Ectodermal cell (in vitro differentiated cells): ENCODE results near the gene DGKD.

Experiments
- H3K27ac ChIP-seq: 2 replicates; pipeline ENCODE4 v1.7.0; 2013; ENCODE audit warnings: mild to moderate bottlenecking, low read depth, low read length; ENCODE audit not compliant: insufficient read depth, poor library complexity, severe bottlenecking
- H3K27me3 ChIP-seq: 2 replicates; pipeline ENCODE4 v1.7.0; 2013; ENCODE audit warnings: mild to moderate bottlenecking, low read length; ENCODE audit not compliant: insufficient read depth, control insufficient read depth, poor library complexity, severe bottlenecking
- H3K36me3 ChIP-seq: one replicate; pipeline ENCODE4 v1.7.0; 2013; ENCODE audit warnings: low read length; ENCODE audit not compliant: control insufficient read depth, insufficient read depth
- H3K4me1 ChIP-seq: one replicate; pipeline ENCODE4 v1.7.0; 2013; ENCODE audit warnings: low read length; ENCODE audit not compliant: control insufficient read depth, insufficient read depth
- H3K4me3 ChIP-seq: 2 replicates; pipeline ENCODE4 v1.7.0; 2013; ENCODE audit warnings: low read depth, low read length, control low read depth; ENCODE audit not compliant: insufficient read depth
- H3K9me3 ChIP-seq: 2 replicates; pipeline ENCODE4 v1.7.0; 2013; ENCODE audit warnings: mild to moderate bottlenecking, low read length, moderate library complexity; ENCODE audit not compliant: control insufficient read depth
- WGBS, 2 experiments: methylation state at CpG; one replicate each; pipeline ENCODE4 v1.1.7; 2013; ENCODE audit warnings: missing lambda C conversion rate in 2 of 2; 5-methylcytosine and 5-hydroxymethylcytosine counted together

The DGKD gene

DNA sequence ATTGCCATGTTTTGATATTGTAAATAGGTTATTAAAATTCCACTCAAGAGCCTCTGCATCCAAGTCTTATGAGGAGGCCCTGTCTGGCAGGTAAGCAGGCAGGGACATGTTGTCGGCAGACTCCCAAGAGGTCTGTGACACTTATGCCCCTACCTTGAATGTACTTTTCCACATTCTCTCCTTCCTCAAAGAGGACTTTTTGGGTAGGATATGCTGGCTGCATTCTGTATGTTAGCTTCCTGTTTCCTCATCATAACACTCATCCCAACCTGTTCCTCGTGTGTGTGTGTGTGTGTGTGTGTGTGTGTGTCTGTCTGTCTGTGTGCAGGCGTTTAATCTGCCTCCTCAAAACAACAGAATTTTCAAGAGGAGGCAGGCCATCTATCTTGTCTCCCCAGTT is 137.0 kb downstream of the DGKD start:
- no peak overlapping the region for H3K4me3 ChIP-seq
- 86 to 93% methylated on average over 1 to 2 of the region's 3 CpGs for WGBS, 2 experiments
- H3K36me3 ChIP-seq = no peaks in the 10 kb centered on the region
- no peaks in the 10 kb centered on the region for H3K4me1 ChIP-seq
- no peak overlapping the region for H3K27ac ChIP-seq
- H3K27me3 ChIP-seq = no peaks in the 10 kb centered on the region
- H3K9me3 ChIP-seq = no peaks in the 10 kb centered on the region

DNA sequence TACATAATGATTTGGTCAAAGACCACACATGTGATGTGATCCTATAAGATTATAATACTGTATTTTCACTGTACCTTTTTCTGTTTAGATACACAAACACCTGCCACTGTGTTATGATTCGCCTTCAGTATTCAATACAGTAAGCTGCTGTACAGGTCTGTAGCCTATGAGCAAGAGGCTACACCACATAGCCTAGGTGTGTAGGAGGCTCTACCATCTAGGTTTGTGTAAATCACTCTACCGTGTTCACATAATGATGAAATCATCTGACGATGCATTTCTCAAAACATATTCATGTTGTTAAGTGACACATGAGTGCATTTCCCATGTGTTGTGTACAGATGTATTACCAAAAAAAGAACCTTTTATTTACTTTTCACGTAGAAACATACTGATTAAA is 137.8 kb downstream of the DGKD start:
- H3K4me1 ChIP-seq = no peaks in the 10 kb centered on the region
- H3K9me3 ChIP-seq = no peaks in the 10 kb centered on the region
- no peaks in the 10 kb centered on the region for H3K27me3 ChIP-seq
- WGBS, 2 experiments = 96 to 98% methylated on average over 4 of the region's 4 CpGs
- H3K36me3 ChIP-seq = no peaks in the 10 kb centered on the region
- H3K27ac ChIP-seq = no peak overlapping the region
- no peak overlapping the region for H3K4me3 ChIP-seq

DNA sequence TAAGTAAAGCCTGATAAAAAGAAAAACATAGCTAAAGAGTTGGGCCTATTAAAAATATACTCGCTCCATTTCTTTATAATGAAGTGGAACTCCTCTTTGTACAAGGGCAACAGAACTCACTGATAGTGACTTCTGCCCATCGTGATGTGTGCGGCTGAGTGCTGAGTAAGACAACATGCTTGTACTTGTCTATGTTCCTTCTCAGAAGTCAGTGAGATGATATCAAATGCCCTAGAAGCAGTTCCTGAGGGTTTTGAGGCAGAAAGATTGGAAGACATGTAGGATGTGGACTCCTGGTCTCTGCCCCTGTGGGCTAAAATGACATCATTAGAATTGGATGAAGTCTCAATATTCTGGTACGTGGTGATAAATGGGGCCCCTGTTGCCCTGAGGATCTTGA is 138.5 kb downstream of the DGKD start:
- no peaks in the 10 kb centered on the region for H3K27me3 ChIP-seq
- H3K4me1 ChIP-seq = no peaks in the 10 kb centered on the region
- H3K27ac ChIP-seq = no peak overlapping the region
- no peak overlapping the region for H3K4me3 ChIP-seq
- H3K9me3 ChIP-seq = no peaks in the 10 kb centered on the region
- H3K36me3 ChIP-seq = no peaks in the 10 kb centered on the region
- 91 to 97% methylated on average over 4 of the region's 4 CpGs for WGBS, 2 experiments

DNA sequence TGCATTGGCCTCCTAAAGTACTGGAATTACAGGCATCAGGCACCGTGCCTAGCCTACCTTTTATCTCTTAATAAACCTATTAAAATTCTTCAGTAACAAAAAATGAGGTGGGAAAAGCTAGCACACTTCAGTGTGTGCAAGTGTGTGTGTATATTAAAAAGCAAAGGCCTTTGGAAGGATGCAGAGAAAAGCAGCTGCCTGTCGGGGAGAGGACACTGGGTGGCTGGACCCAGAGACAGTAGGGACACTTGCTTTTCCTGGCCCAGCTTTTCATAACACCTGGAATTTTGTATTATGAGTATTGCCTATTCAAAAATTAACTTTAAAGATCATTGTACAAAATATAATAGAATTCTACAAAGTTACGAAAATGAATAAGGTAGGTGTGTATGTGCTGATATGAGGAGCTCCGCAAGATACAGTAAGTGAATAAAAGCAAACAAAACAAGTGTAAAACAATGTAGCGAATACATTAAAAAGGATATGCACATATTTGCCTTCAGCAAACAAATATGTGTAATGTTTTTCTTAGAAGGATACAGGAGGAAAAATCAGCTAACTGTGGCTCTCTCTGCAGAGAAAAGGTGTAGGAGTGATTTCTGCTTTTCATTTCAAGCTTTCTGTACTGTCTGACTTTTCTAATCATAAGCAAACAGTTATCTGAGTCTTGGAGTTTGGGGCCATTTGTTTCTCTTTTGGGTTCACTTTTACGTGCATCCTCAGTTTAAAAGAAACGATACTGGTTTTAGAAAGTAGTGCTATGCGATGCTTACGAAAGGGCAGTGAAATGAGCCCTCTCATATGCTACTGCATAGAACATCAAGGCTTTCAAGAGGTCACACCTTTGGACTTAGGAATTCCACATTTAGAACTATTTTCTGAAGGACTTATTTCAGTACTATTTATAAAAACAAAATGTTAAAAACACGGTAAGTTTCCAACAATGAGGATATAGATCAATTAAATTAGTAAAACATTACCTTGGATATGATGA is 141.5 kb downstream of the DGKD start:
- H3K27ac ChIP-seq = no peak overlapping the region
- no peaks in the 10 kb centered on the region for H3K4me1 ChIP-seq
- no peak overlapping the region for H3K4me3 ChIP-seq
- no peaks in the 10 kb centered on the region for H3K9me3 ChIP-seq
- no peaks in the 10 kb centered on the region for H3K36me3 ChIP-seq
- WGBS, 2 experiments = 89 to 94% methylated on average over 8 to 9 of the region's 10 CpGs
- H3K27me3 ChIP-seq = no peaks in the 10 kb centered on the region

DNA sequence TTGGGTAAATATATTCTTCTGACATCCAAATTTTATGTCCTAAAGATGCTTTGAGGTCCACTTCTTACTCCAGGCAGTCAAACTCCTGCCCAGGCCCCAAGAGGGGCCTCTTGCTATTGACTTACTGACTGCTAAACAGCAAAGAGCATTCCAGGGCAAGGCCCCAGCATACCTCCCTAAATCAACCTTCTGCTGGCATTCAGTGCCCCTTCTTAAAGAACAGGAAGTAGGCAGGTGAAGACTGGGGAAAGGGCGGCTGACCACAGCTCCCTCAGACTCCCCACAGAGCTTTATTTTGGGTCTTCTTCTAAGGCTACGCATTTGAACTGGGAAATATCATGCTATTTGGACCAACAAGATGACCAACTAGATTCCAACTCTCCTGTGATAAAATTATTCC is 143.4 kb downstream of the DGKD start:
- no peak overlapping the region for H3K27ac ChIP-seq
- H3K4me3 ChIP-seq = no peak overlapping the region
- H3K27me3 ChIP-seq = no peaks in the 10 kb centered on the region
- 89 to 91% methylated on average over 2 of the region's 2 CpGs for WGBS, 2 experiments
- H3K4me1 ChIP-seq = no peaks in the 10 kb centered on the region
- no peaks in the 10 kb centered on the region for H3K36me3 ChIP-seq
- no peaks in the 10 kb centered on the region for H3K9me3 ChIP-seq

DNA sequence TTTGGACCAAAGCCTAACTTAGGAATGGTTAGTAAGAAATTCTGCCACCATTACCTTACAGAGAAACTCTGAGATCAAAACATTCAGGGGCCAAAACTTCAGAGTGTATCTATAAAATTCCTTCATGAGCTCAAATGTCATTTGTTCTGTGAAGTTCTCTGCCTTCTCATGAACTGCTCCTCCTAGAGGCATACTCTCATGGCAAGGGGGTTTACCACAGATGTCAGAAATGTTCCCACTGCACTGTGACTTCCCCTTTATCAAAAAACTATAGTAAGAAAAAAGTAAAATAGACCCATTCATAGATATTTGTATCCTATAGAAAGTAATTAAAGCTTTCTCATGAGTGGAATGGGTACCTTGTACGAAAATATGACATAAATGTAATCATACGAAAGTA is 143.8 kb downstream of the DGKD start:
- no CpG with 5 or more reads among the region's 2 CpGs for WGBS, 2 experiments
- H3K9me3 ChIP-seq = no peaks in the 10 kb centered on the region
- H3K4me1 ChIP-seq = no peaks in the 10 kb centered on the region
- no peak overlapping the region for H3K27ac ChIP-seq
- no peaks in the 10 kb centered on the region for H3K36me3 ChIP-seq
- H3K4me3 ChIP-seq = no peak overlapping the region
- H3K27me3 ChIP-seq = no peaks in the 10 kb centered on the region

DNA sequence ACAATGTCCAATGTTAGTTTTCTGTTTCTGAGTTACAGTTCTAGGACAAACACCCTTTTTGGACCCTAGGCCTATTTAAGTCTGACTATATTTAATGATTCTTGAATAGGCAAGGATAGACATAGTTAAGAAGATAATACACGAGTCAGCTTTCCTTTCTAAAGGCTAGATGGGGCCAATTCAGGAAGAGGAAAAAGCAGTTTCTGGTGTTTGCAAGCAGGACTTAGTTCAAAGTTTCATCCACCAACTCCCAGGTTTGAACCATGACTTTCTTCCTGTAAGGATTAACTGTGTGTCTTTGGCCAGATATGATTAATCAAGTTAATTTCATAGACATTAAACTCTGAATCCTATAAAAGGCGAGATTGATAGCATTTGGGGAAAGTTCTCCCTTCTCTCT is 145.6 kb downstream of the DGKD start:
- no peak overlapping the region for H3K4me3 ChIP-seq
- H3K36me3 ChIP-seq = no peaks in the 10 kb centered on the region
- no peaks in the 10 kb centered on the region for H3K27me3 ChIP-seq
- H3K27ac ChIP-seq = no peak overlapping the region
- H3K9me3 ChIP-seq = no peaks in the 10 kb centered on the region
- H3K4me1 ChIP-seq = no peaks in the 10 kb centered on the region
- WGBS, 2 experiments = 93 to 98% methylated on average over 2 of the region's 2 CpGs

DNA sequence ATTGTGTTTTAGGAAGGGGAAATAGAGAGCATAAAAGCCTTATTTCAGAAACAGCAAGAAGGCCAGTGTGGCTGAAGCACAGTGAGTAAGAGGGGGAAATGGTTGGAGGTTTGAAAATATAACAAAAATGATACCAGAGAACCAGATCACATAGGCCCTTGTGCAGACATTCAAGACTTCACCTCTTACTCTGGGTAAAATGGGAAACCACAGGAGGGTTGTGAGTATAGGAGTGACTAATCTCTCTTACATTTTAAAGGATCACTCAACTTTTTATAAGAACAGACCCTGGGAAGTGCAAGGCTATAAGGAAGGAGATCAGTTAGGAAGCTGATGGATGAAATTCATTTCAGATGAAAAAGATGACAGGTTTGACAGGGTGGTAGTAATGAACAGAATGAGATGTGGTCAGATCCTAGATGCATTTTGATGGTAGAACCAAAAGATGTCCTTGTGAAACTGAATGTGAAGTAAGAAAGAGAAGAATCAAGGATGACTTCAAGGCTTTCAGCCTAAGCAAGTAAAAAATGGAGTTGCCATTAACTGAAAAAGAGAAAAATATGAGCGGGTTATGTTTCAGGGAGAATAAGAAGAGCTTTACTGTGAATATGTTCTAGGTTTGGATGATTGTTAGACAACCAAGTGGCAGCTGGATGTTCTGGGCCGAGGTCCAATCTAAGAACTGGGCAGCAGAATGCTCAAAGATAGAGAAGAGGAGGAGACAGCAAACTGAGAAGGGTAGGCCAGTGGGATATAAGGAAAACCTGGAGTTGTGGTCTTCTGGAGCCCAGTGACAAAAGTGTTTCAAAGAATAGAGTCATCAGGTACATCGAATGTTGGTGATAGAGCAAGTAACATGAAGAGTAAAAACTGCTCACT is 147.1 kb downstream of the DGKD start:
- Histone ChIP-seq H3K9me3 (no peaks in the 10 kb centered on the region), H3K4me1 (no peaks in the 10 kb centered on the region), H3K4me3 (no peak overlapping the region), H3K27ac (no peak overlapping the region), H3K27me3 (no peaks in the 10 kb centered on the region), H3K36me3 (no peaks in the 10 kb centered on the region)
- 93% methylated on average over 3 of the region's 3 CpGs for WGBS, 2 experiments

DNA sequence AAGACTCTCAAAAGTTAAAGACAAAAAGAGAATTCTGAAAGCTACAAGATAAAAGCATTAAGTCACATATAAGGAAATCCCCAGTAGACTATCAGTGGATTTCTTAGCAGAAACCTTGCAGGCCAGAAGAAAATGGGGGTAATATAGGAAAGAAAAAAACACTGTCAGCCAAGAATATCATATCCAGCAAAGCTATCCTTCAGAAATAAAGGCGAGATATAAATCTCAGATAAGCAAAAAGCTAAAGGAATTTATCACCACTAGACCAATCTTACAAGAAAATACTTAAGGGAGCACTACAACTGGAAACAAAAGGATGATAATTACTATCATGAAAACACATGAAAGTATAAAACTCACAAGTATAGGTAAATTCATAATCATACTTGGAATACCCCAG is 149.2 kb downstream of the DGKD start:
- no peaks in the 10 kb centered on the region for H3K4me1 ChIP-seq
- H3K27ac ChIP-seq = no peak overlapping the region
- H3K9me3 ChIP-seq = no peaks in the 10 kb centered on the region
- H3K4me3 ChIP-seq = no peak overlapping the region
- 92 to 100% methylated on average over 1 of the region's 1 CpG for WGBS, 2 experiments
- no peaks in the 10 kb centered on the region for H3K27me3 ChIP-seq
- H3K36me3 ChIP-seq = no peaks in the 10 kb centered on the region

DNA sequence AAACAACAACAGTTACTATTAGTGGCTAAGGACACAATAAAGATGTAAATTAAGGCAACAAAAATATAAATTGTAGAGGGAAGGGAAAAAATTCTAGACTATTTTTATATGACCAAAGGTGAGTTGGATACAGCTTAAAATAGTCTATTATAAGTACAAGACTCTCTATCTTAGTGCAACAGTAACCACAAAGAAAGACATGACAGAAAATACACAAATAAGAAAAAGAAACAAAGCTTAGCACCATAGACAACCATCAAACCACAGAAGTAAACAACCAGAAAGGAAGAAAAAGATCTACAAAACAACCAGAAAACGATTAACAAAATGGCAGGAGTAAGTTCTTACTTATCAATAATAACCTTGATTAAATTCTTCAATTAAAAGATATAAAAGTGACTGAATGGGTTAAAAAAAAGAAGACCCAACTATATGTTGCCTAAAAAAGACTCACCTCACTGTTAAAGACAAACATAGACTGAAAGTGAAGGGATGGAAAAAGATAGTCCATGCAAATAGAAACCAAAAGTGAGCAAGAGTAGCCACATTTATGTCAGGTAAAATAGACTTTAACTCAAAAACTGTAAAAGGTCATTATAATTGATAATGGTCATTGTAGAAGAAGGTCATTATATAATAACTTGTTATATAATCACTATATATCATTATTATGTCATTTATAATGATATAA is 149.8 kb downstream of the DGKD start:
- Histone ChIP-seq H3K27me3 (no peaks in the 10 kb centered on the region), H3K4me1 (no peaks in the 10 kb centered on the region), H3K9me3 (no peaks in the 10 kb centered on the region), H3K4me3 (no peak overlapping the region), H3K27ac (no peak overlapping the region), H3K36me3 (no peaks in the 10 kb centered on the region)
- no CpG with 5 or more reads among the region's 1 CpG for WGBS, 2 experiments
